ENCODE results near the gene SHISA6.

SHISA6 gene

DNA sequence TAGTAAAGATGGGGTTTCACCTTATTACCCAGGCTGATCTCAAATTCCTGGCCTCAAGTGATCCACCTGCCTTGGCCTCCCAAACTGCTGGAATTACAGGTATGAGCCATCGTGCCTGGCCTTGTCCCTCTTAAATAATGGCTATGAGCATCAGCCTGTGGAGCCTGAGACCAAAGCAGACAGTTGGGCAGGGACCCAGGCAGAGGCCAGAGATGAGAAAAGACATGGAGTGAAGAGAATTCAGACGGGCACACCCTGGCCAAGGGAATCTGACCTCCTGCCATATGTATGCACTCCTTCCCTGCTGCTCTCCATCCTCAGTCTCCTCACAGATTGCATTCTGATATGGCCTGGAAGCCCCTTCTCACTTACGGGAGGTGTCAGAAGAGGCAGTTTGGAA, 258.9 kb downstream of the SHISA6 start:
- Histone ChIP-seq H3K36me3 (ENCODE audit: control insufficient read depth in 1 of 2, insufficient read depth in 2 of 2, low read depth in 1 of 2, low read length in 2 of 2) (no peaks in the 10 kb centered on the region), H2BK120ac (ENCODE audit: low read depth, low read length) (no peak overlapping the region), H3K4ac (ENCODE audit: low read depth in 1 of 2, low read length in 2 of 2) (no peak overlapping the region), H3K4me1 (ENCODE audit: control insufficient read depth, insufficient read depth, low read depth, low read length) (no peaks in the 10 kb centered on the region), H2BK15ac (ENCODE audit: low read depth, poor library complexity, severe bottlenecking) (no peak overlapping the region), H4K8ac (ENCODE audit: low read length) (no peak overlapping the region), H3K27me3 (ENCODE audit: control insufficient read depth in 1 of 2, insufficient read depth in 1 of 2, low read length in 2 of 2) (no peaks in the 10 kb centered on the region), H3K9ac (ENCODE audit: low read length) (no peak overlapping the region), H3K79me1 (replicated peaks; ENCODE audit: low read length, poor library complexity, severe bottlenecking) (no peaks in the 10 kb centered on the region), H4K91ac (ENCODE audit: low read length) (no peak overlapping the region), H3K23ac (ENCODE audit: low read length in 2 of 2) (no peak overlapping the region), H3K27ac (ENCODE audit: low read length, poor library complexity, severe bottlenecking) (no peak overlapping the region), H3K4me3 (ENCODE audit: insufficient read depth in 1 of 2, low read depth in 1 of 2, low read length in 2 of 2) (no peak overlapping the region), H3K4me2 (ENCODE audit: low read length, poor library complexity, severe bottlenecking) (no peak overlapping the region), H3K9me3 (ENCODE audit: control insufficient read depth, low read length) (peaks cover 5% of the 10 kb centered on the region), H3K18ac (ENCODE audit: low read depth in 1 of 2, low read length in 2 of 2) (no peak overlapping the region), H2AFZ (ENCODE audit: low read depth, low read length) (no peak overlapping the region), H2AK5ac (ENCODE audit: low read length, severe bottlenecking) (no peak overlapping the region), H2BK5ac (ENCODE audit: low read depth, low read length, poor library complexity, severe bottlenecking) (no peak overlapping the region), H2BK12ac (ENCODE audit: low read length in 2 of 2) (no peak overlapping the region), H3K14ac (ENCODE audit: low read length in 2 of 2) (no peak overlapping the region)
- 84% methylated on average over 3 of the region's 3 CpGs for WGBS
- no peak for DNase-seq

DNA sequence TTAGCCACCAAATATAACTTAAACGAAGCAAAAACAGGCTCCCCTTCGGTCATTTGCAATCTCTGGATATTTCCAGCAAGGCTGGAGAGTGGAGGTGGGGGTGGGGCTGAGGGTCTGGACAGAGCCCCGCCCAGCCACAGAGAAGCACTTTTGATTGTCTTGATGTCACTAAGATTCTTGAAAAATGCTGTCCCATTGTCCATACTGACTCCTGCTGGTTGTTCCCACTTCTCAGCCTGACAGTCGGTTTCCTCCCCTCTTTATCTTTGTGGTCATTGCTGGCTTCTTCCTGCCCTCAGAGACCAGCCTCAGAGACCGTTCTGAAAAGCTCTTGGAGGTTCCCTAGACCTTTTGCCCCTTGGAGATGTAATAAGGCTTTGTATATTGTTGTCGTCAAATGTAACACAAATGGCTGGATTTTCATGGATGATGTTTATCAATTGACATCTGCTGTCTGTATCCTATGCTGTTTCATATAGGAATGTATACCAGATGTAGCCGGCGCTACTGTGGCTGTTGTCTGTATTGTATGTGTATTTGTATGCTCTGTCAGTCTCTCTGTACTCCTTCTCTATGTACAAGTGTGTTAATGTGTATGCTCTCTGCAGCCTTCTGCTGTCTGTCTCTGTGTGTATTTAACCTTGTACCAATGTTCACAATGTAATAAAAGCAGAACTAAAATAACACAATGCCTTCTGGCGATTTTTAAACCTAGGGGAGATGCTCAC, 262.5 kb downstream of the SHISA6 start:
- Histone ChIP-seq H3K23ac (ENCODE audit: low read length in 2 of 2) (no peak overlapping the region), H4K8ac (ENCODE audit: low read length) (no peak overlapping the region), H3K36me3 (ENCODE audit: control insufficient read depth in 1 of 2, insufficient read depth in 2 of 2, low read depth in 1 of 2, low read length in 2 of 2) (no peaks in the 10 kb centered on the region), H3K4me3 (ENCODE audit: insufficient read depth in 1 of 2, low read depth in 1 of 2, low read length in 2 of 2) (no peak overlapping the region), H3K27me3 (ENCODE audit: control insufficient read depth in 1 of 2, insufficient read depth in 1 of 2, low read length in 2 of 2) (no peaks in the 10 kb centered on the region), H2BK120ac (ENCODE audit: low read depth, low read length) (no peak overlapping the region), H2BK12ac (ENCODE audit: low read length in 2 of 2) (no peak overlapping the region), H3K4me2 (ENCODE audit: low read length, poor library complexity, severe bottlenecking) (no peak overlapping the region), H3K4me1 (ENCODE audit: control insufficient read depth, insufficient read depth, low read depth, low read length) (no peaks in the 10 kb centered on the region), H3K9ac (ENCODE audit: low read length) (no peak overlapping the region), H2BK15ac (ENCODE audit: low read depth, poor library complexity, severe bottlenecking) (no peak overlapping the region), H2BK5ac (ENCODE audit: low read depth, low read length, poor library complexity, severe bottlenecking) (no peak overlapping the region), H3K4ac (ENCODE audit: low read depth in 1 of 2, low read length in 2 of 2) (no peak overlapping the region), H4K91ac (ENCODE audit: low read length) (no peak overlapping the region), H2AK5ac (ENCODE audit: low read length, severe bottlenecking) (no peak overlapping the region), H3K79me1 (replicated peaks; ENCODE audit: low read length, poor library complexity, severe bottlenecking) (no peaks in the 10 kb centered on the region), H2AFZ (ENCODE audit: low read depth, low read length) (no peak overlapping the region), H3K14ac (ENCODE audit: low read length in 2 of 2) (no peak overlapping the region), H3K27ac (ENCODE audit: low read length, poor library complexity, severe bottlenecking) (no peak overlapping the region), H3K18ac (ENCODE audit: low read depth in 1 of 2, low read length in 2 of 2) (no peak overlapping the region), H3K9me3 (ENCODE audit: control insufficient read depth, low read length) (peaks cover 5% of the 10 kb centered on the region)
- no peak for DNase-seq
- 71% methylated on average over 9 of the region's 9 CpGs for WGBS

DNA sequence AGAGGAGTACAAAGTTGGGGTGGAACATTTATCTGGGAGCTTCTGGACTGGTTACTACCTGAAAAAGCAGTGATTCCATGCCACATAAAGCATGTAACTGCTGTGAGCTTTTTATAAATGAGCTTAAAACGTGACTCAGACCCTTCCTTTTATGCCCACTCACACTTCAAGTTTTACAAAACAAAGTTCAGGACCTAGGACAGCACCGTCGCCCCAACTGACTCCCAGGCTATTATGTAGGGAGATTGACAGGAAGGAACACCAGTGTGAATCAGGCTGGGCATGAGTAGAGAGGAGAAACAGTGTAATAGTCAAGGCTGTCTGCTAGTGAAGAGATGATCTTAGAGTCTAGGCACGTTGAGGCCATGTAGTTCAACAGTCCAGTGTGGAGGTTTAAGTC, 265.6 kb downstream of the SHISA6 start:
- no peak for DNase-seq
- no peaks in the 10 kb centered on the region for H3K79me1 ChIP-seq (replicated peaks; ENCODE audit: low read length, poor library complexity, severe bottlenecking)

DNA sequence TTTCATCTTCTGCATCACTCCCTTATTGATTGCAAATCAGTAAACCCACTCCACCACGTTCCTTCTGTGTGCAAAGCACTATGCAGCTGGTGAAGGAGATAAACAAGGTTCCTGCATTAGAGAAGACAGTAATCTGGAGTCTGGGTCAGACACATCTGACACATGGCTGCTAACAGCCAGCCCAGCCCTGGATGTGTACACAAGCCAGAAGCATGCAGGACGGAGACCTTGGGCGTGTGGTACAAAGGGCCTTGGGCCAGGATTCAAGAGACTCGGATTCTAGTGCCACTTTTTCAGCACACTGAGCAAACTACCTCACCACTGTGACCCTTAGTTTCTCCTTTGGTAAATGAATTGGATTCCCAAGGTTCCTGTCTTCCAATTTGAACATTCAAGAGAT, 270.7 kb downstream of the SHISA6 start:
- H3K36me3 ChIP-seq (ENCODE audit: control insufficient read depth in 1 of 2, insufficient read depth in 2 of 2, low read depth in 1 of 2, low read length in 2 of 2): no peaks in the 10 kb centered on the region
- no peaks in the 10 kb centered on the region for H3K27me3 ChIP-seq (ENCODE audit: control insufficient read depth in 1 of 2, insufficient read depth in 1 of 2, low read length in 2 of 2)
- no peak overlapping the region for H2BK120ac ChIP-seq (ENCODE audit: low read depth, low read length)
- H3K23ac ChIP-seq (ENCODE audit: low read length in 2 of 2): no peak overlapping the region
- H3K4me1 ChIP-seq (ENCODE audit: control insufficient read depth, insufficient read depth, low read depth, low read length): no peaks in the 10 kb centered on the region
- H3K79me1 ChIP-seq (replicated peaks; ENCODE audit: low read length, poor library complexity, severe bottlenecking): no peaks in the 10 kb centered on the region
- H3K4ac ChIP-seq (ENCODE audit: low read depth in 1 of 2, low read length in 2 of 2): no peak overlapping the region
- no peak overlapping the region for H2BK5ac ChIP-seq (ENCODE audit: low read depth, low read length, poor library complexity, severe bottlenecking)
- no peak overlapping the region for H2AK5ac ChIP-seq (ENCODE audit: low read length, severe bottlenecking)
- no peak overlapping the region for H3K27ac ChIP-seq (ENCODE audit: low read length, poor library complexity, severe bottlenecking)
- H3K9me3 ChIP-seq (ENCODE audit: control insufficient read depth, low read length): no peaks in the 10 kb centered on the region
- no peak overlapping the region for H4K8ac ChIP-seq (ENCODE audit: low read length)
- H3K4me3 ChIP-seq (ENCODE audit: insufficient read depth in 1 of 2, low read depth in 1 of 2, low read length in 2 of 2): no peak overlapping the region
- no peak overlapping the region for H3K14ac ChIP-seq (ENCODE audit: low read length in 2 of 2)
- H2BK12ac ChIP-seq (ENCODE audit: low read length in 2 of 2): no peak overlapping the region
- no peak overlapping the region for H3K4me2 ChIP-seq (ENCODE audit: low read length, poor library complexity, severe bottlenecking)
- H2BK15ac ChIP-seq (ENCODE audit: low read depth, poor library complexity, severe bottlenecking): no peak overlapping the region
- DNase-seq: no peak
- no peak overlapping the region for H2AFZ ChIP-seq (ENCODE audit: low read depth, low read length)
- H4K91ac ChIP-seq (ENCODE audit: low read length): no peak overlapping the region
- 63% methylated on average over 4 of the region's 4 CpGs for WGBS
- H3K18ac ChIP-seq (ENCODE audit: low read depth in 1 of 2, low read length in 2 of 2): no peak overlapping the region
- H3K9ac ChIP-seq (ENCODE audit: low read length): no peak overlapping the region

More for the DNA sequence above, 265.6 kb downstream of the SHISA6 start:
- H3K36me3 ChIP-seq (ENCODE audit: control insufficient read depth in 1 of 2, insufficient read depth in 2 of 2, low read depth in 1 of 2, low read length in 2 of 2): no peaks in the 10 kb centered on the region
- no peak overlapping the region for H2BK12ac ChIP-seq (ENCODE audit: low read length in 2 of 2)
- 3% methylated on average over 4 of the region's 4 CpGs for WGBS
- no peaks in the 10 kb centered on the region for H3K27me3 ChIP-seq (ENCODE audit: control insufficient read depth in 1 of 2, insufficient read depth in 1 of 2, low read length in 2 of 2)
- H2AFZ ChIP-seq (ENCODE audit: low read depth, low read length): no peak overlapping the region
- no peak overlapping the region for H3K14ac ChIP-seq (ENCODE audit: low read length in 2 of 2)
- H2AK5ac ChIP-seq (ENCODE audit: low read length, severe bottlenecking): no peak overlapping the region
- no peak overlapping the region for H3K4ac ChIP-seq (ENCODE audit: low read depth in 1 of 2, low read length in 2 of 2)
- H3K4me1 ChIP-seq (ENCODE audit: control insufficient read depth, insufficient read depth, low read depth, low read length): no peaks in the 10 kb centered on the region
- no peak overlapping the region for H4K8ac ChIP-seq (ENCODE audit: low read length)
- no peak overlapping the region for H2BK5ac ChIP-seq (ENCODE audit: low read depth, low read length, poor library complexity, severe bottlenecking)
- H3K4me3 ChIP-seq (ENCODE audit: insufficient read depth in 1 of 2, low read depth in 1 of 2, low read length in 2 of 2): no peak overlapping the region
- no peak overlapping the region for H3K4me2 ChIP-seq (ENCODE audit: low read length, poor library complexity, severe bottlenecking)
- no peak overlapping the region for H3K23ac ChIP-seq (ENCODE audit: low read length in 2 of 2)
- H3K9me3 ChIP-seq (ENCODE audit: control insufficient read depth, low read length): peaks cover 2% of the 10 kb centered on the region
- H3K9ac ChIP-seq (ENCODE audit: low read length): no peak overlapping the region
- no peak overlapping the region for H4K91ac ChIP-seq (ENCODE audit: low read length)
- no peak overlapping the region for H2BK15ac ChIP-seq (ENCODE audit: low read depth, poor library complexity, severe bottlenecking)
- no peak overlapping the region for H3K27ac ChIP-seq (ENCODE audit: low read length, poor library complexity, severe bottlenecking)
- no peak overlapping the region for H3K18ac ChIP-seq (ENCODE audit: low read depth in 1 of 2, low read length in 2 of 2)
- no peak overlapping the region for H2BK120ac ChIP-seq (ENCODE audit: low read depth, low read length)
